Body of pancreas (tissue), 4 donors: ENCODE measurements around the gene INSR.

ENCODE experiments used
- CTCF ChIP-seq, 7 experiments: fragments of 450-650 bp in 4 of 7; fragments of 200-600 bp in 3 of 7; sonication (generic) in 3 of 7; IDR thresholded peaks; one replicate each; pipeline ENCODE4 v1.5.1; 2016 to 2019; ENCODE audit warnings: antibody characterized with exemption in 7 of 7
- POLR2A ChIP-seq, 3 donors: fragments of 450-650 bp; IDR thresholded peaks; one replicate each; pipeline ENCODE4 v1.6.1; 2016; ENCODE audit warnings: antibody characterized with exemption in 3 of 3, mild to moderate bottlenecking in 2 of 3

GRCh38 chr19:7188698-7189629, 105.2 kb downstream of the INSR start:
- TF ChIP-seq CTCF (IDR thresholded peaks at IDR 0.05) (no peak), POLR2A (IDR thresholded peaks at IDR 0.05) (no peak)
